Stimulated activated naive CD8-positive, alpha-beta T cell treated with anti-CD3 and anti-CD28 coated beads, Interleukin-15, Interleukin-2, amounts not matched to agents 100 ng/mL and 50 ng/mL, for 24 hours (primary cell): ENCODE results near the gene DCTN1.
"Not testable (repeated sequence)": the region's sequence is repeated elsewhere in the genome, so short reads cannot be mapped to it uniquely, and the experiment has no call there.

Source experiments
- H3K27ac Mint-ChIP-seq: one replicate; pipeline ENCODE4 v1.8.0; 2021; ENCODE audit warnings: mild to moderate bottlenecking, mixed read lengths
- H3K27me3 Mint-ChIP-seq: one replicate; pipeline ENCODE4 v1.8.0; 2021; ENCODE audit warnings: mixed read lengths
- H3K36me3 Mint-ChIP-seq: one replicate; pipeline ENCODE4 v1.8.0; 2021; ENCODE audit warnings: low read depth, mixed read lengths
- H3K4me1 Mint-ChIP-seq: one replicate; pipeline ENCODE4 v1.8.0; 2021; ENCODE audit warnings: low read depth, mixed read lengths
- H3K4me3 Mint-ChIP-seq: one replicate; pipeline ENCODE4 v1.8.0; 2021; ENCODE audit warnings: mild to moderate bottlenecking, mixed read lengths
- H3K9me3 Mint-ChIP-seq: one replicate; pipeline ENCODE4 v1.8.0; 2021; ENCODE audit warnings: mixed read lengths

DCTN1 gene

GRCh38 chr2:74379851-74380789 is at the start of gene DCTN1:
Gene DCTN1 (minus strand): TSS chr2:74380311. CDS start chr2:74380037, 274 bp downstream.
- Mint-ChIP-seq H3K27me3 (no peaks in the 10 kb centered on the region), H3K4me1 (peaks cover 26% of the 10 kb centered on the region), H3K27ac (no peak within 1 kb of the TSS), H3K9me3 (no peaks in the 10 kb centered on the region), H3K36me3 (peaks cover 17% of the 10 kb centered on the region), H3K4me3 (peak within 1 kb of the TSS; percentile 30)

DNA sequence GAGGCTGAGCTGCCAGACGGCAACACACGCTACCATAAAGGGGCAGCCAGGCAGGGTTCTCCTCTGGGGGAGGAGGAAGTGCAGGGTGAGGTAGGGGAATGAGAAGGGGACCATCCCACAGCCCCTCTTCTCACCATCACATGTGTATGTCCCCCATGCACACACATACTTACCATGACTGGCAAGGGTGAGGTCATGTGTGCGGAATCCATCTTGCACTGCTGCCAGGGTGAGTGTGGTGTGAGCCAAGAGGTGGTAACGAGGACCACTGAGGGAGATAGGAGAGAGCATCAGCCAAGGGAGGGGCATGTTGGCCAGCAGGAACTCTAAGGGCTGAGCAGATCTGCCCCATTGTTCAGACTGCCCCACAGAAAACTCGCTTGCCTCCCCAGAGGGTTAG is 48.6 kb upstream of the DCTN1 start:
- Mint-ChIP-seq H3K27me3 (no peaks in the 10 kb centered on the region), H3K36me3 (peaks cover 16% of the 10 kb centered on the region), H3K9me3 (no peaks in the 10 kb centered on the region)

DNA sequence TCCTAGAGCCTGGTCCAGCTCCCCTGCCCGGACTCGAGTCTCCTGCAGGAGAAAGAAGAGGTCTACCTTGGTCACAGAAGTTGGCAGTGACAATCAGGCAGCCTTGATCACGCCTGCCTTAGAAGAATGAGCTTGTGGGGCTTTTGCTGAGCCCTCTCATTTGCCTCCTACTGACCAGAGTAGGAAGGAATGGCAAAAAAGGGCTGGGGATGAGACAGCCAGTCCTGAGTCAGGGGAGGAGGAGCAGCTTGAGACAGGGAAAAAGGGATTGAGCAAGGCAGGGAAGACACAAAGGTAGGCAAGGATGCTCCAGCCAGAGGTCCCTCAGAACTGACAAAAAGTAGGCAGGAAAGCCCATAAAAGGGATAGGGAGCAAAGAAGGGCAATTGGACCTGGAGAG is 47.4 kb upstream of the DCTN1 start:
- Mint-ChIP-seq H3K27ac (no peak overlapping the region), H3K9me3 (no peaks in the 10 kb centered on the region), H3K4me1 (peaks cover 5% of the 10 kb centered on the region), H3K27me3 (no peaks in the 10 kb centered on the region), H3K36me3 (peaks cover 16% of the 10 kb centered on the region), H3K4me3 (no peak overlapping the region)

More for the DNA sequence above, 48.6 kb upstream of the DCTN1 start:
- no peak overlapping the region for H3K27ac Mint-ChIP-seq
- H3K4me1 Mint-ChIP-seq: no peaks in the 10 kb centered on the region
- no peak overlapping the region for H3K4me3 Mint-ChIP-seq

- H3K9me3 Mint-ChIP-seq: no peaks in the 10 kb centered on the region
- peaks cover 16% of the 10 kb centered on the region for H3K36me3 Mint-ChIP-seq
- H3K4me3 Mint-ChIP-seq: no peak overlapping the region
- H3K4me1 Mint-ChIP-seq: peaks cover 10% of the 10 kb centered on the region
- no peak overlapping the region for H3K27ac Mint-ChIP-seq
- H3K27me3 Mint-ChIP-seq: no peaks in the 10 kb centered on the region
Measured at GRCh38 chr2:74426181-74426758, 46.2 kb upstream of the DCTN1 start.

GRCh38 chr2:74425523-74425922 is 45.4 kb upstream of the DCTN1 start:
- peaks cover 16% of the 10 kb centered on the region for H3K4me1 Mint-ChIP-seq
- H3K9me3 Mint-ChIP-seq: no peaks in the 10 kb centered on the region
- no peaks in the 10 kb centered on the region for H3K27me3 Mint-ChIP-seq
- H3K4me3 Mint-ChIP-seq: no peak overlapping the region
- no peak overlapping the region for H3K27ac Mint-ChIP-seq
- H3K36me3 Mint-ChIP-seq: peaks cover 16% of the 10 kb centered on the region

GRCh38 chr2:74424995-74425406 is 44.9 kb upstream of the DCTN1 start:
- Mint-ChIP-seq H3K4me1 (peaks cover 21% of the 10 kb centered on the region), H3K27me3 (no peaks in the 10 kb centered on the region), H3K9me3 (no peaks in the 10 kb centered on the region), H3K36me3 (peaks cover 16% of the 10 kb centered on the region), H3K27ac (no peak overlapping the region), H3K4me3 (no peak overlapping the region)

GRCh38 chr2:74424139-74424992 is 44.3 kb upstream of the DCTN1 start:
- no peak overlapping the region for H3K4me3 Mint-ChIP-seq
- peaks cover 16% of the 10 kb centered on the region for H3K36me3 Mint-ChIP-seq
- H3K27ac Mint-ChIP-seq: no peak overlapping the region
- H3K27me3 Mint-ChIP-seq: no peaks in the 10 kb centered on the region
- H3K9me3 Mint-ChIP-seq: no peaks in the 10 kb centered on the region
- peaks cover 24% of the 10 kb centered on the region for H3K4me1 Mint-ChIP-seq

DNA sequence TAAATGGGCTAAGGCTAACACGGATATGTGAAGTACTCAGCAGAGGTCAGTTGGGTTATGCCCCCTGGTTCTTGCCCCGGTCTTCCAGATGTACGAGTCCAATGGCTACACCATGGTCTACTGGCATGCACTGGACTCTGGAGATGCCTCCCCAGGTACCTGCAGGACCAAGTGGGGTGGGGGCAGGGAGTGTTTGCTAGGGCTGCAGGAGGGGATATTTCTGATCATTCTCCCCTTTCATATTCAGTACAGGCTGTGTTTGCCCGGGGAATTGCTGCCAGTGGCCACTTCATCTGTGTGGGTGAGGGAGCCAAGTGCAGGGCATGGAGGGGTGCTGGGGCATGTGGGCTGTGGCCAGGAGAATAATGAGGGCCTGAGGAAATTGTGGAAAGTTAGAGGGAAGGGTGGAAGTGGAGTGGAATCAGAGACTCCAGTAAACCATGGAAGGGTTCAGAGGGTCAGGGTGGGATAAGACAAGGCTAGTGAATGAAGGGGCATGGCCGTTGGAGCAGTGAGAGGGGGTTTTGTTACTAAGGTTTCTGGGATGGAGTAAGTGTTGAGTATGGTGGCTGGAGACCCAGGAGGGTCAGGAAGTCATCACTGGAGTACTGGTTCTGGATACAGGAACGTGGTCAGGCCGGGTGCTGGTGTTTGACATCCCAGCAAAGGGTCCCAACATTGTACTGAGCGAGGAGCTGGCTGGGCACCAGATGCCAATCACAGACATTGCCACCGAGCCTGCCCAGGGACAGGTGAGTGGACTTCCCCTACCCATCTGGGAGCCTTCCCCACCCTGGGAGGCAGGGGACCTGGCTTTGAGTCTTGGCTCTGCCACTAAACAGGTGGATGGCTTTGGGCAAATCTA is 43.4 kb upstream of the DCTN1 start:
- Mint-ChIP-seq H3K4me3 (peak overlapping the region; percentile 92), H3K4me1 (peaks cover 24% of the 10 kb centered on the region), H3K27ac (no peak overlapping the region), H3K9me3 (no peaks in the 10 kb centered on the region), H3K27me3 (no peaks in the 10 kb centered on the region), H3K36me3 (peaks cover 16% of the 10 kb centered on the region)

- Mint-ChIP-seq H3K36me3 (peaks cover 11% of the 10 kb centered on the region), H3K9me3 (no peaks in the 10 kb centered on the region), H3K4me1 (peaks cover 24% of the 10 kb centered on the region), H3K27me3 (no peaks in the 10 kb centered on the region), H3K27ac (peak within 1 kb of the TSS; percentile 92), H3K4me3 (peak within 1 kb of the TSS; percentile 92)
Measured at GRCh38 chr2:74421221-74421870, 41.2 kb upstream of the DCTN1 start, which contains the start of the genes C2orf81 and WDR54. Gene C2orf81 (minus strand): TSS chr2:74421619. CDS start chr2:74421560, 59 bp downstream. Gene WDR54 (plus strand): TSS chr2:74421730. CDS start chr2:74422154, 424 bp downstream.

GRCh38 chr2:74420443-74421103 is 40.5 kb upstream of the DCTN1 start:
- H3K27me3 Mint-ChIP-seq, H3K9me3 Mint-ChIP-seq, H3K36me3 Mint-ChIP-seq: not testable (repeated sequence)
- H3K4me3 Mint-ChIP-seq: peak overlapping the region; percentile 92
- H3K4me1 Mint-ChIP-seq: peaks cover 30% of the 10 kb centered on the region
- peak overlapping the region; percentile 90 for H3K27ac Mint-ChIP-seq

- Mint-ChIP-seq H3K27me3 (no peaks in the 10 kb centered on the region), H3K4me3 (peak overlapping the region; percentile 60), H3K27ac (peak overlapping the region; percentile 70), H3K36me3 (peaks cover 4% of the 10 kb centered on the region), H3K9me3 (no peaks in the 10 kb centered on the region), H3K4me1 (peaks cover 33% of the 10 kb centered on the region)
Measured at GRCh38 chr2:74420006-74420405, 39.9 kb upstream of the DCTN1 start.

DNA sequence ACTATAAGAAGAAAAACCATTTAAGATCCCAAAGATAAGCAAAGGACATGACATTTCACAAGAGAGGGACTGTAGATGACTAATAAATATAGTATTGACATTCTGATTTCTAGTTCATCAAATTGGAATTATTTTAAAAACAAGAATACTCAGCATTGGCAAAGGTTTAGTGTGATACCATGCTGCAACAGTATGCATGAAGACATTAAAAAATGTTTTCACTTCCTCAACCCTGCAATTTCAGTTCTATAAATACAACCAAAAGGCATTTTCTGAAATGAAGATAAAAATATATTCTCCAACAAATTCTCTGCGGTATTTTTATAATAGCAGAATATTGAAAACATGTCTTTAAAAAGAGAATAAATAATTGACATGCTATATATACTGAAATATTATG is 39.2 kb upstream of the DCTN1 start:
- Mint-ChIP-seq H3K4me3 (no peak overlapping the region), H3K27me3 (no peaks in the 10 kb centered on the region), H3K4me1 (peaks cover 37% of the 10 kb centered on the region), H3K9me3 (no peaks in the 10 kb centered on the region), H3K36me3 (no peaks in the 10 kb centered on the region), H3K27ac (no peak overlapping the region)

GRCh38 chr2:74418312-74418711 is 38.2 kb upstream of the DCTN1 start:
- Mint-ChIP-seq H3K27me3 (no peaks in the 10 kb centered on the region), H3K36me3 (no peaks in the 10 kb centered on the region), H3K27ac (no peak overlapping the region), H3K4me1 (peaks cover 40% of the 10 kb centered on the region), H3K9me3 (no peaks in the 10 kb centered on the region), H3K4me3 (no peak overlapping the region)
